ENCODE data around the gene DOP1A.
A peak's percentile ranks its signal among the peaks of the same experiment; 100 is the strongest.
"Not testable (repeated sequence)": the region's sequence is repeated elsewhere in the genome, so short reads cannot be mapped to it uniquely, and the experiment has no call there.

Gene DOP1A

GRCh38 chr6:83155794-83156193 lies 88.3 kb downstream of the DOP1A start:
- peak in 1 of 2 experiments; percentile 42 for DNase-seq

DNA sequence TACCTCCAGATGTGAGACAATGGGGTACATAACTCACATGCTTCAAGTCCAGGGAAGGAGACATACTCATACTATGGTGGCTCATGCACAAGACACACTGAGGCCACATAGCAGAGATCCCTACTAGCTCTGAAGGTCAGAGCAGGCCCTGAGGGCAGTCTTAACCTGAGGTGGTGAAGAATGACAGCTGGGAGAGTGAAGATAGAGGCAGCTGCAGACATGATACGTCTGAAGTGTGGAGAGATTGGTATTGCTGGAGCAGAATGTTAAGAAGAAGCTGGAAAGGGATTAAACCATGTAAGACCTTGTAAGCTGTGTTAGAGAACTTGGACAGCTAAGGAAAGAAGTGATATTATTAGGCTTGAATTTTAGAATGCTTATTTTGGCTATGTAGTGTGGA lies 92.7 kb downstream of the DOP1A start:
- DNase-seq = peak in 1 of 2 experiments; percentile 56

DNA sequence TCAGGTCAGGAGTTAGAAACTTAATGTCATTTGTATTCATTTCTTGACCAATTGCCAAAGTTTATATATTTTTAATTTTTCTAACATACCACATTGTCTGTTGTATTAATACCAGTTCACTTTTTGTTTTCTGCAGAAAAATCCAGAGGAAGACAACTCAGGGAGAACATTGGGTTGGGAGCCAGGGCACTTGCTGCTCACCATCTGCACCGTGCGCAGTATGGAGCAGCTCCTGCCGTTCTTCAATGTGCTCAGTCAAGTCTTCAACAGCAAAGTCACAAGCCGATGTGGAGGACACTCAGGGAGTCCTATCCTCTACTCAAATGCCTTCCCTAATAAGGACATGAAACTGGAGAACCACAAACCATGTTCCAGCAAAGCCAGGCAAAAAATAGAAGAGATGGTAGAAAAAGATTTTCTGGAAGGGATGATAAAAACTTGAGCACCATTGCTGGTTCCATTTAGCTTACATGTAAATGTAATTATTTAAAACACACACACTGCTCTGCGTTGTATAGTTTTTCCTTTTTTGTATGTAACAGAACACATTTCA lies 100.3 kb downstream of the DOP1A start:
- DNase-seq = no peak

- no peak for DNase-seq
Observed at GRCh38 chr6:83168556-83168955, 101.1 kb downstream of the DOP1A start.

DNA sequence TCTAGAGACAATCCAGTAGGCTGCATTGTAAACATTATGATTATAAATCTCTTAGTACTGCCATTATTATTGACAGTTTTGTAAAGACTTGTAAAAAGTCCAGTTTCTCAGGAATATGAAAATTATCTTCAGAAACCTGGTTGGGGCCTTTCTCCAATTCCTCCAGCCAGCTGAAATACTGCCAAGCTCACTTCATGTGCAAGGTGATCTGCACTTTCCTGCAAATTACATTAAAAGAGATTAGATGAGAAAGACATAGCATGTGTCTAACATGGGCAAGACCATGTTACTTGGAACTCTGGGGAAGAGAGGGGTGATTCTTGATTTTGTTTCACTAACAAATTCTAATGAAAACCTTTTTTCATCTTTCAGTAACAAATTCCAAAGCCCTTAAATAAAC lies 101.6 kb downstream of the DOP1A start:
- no peak for DNase-seq

GRCh38 chr6:83169511-83169910 lies 102.0 kb downstream of the DOP1A start:
- peak in 1 of 2 experiments; percentile 4 for DNase-seq

GRCh38 chr6:83176246-83176645 lies 108.8 kb downstream of the DOP1A start:
- no peak for DNase-seq

DNA sequence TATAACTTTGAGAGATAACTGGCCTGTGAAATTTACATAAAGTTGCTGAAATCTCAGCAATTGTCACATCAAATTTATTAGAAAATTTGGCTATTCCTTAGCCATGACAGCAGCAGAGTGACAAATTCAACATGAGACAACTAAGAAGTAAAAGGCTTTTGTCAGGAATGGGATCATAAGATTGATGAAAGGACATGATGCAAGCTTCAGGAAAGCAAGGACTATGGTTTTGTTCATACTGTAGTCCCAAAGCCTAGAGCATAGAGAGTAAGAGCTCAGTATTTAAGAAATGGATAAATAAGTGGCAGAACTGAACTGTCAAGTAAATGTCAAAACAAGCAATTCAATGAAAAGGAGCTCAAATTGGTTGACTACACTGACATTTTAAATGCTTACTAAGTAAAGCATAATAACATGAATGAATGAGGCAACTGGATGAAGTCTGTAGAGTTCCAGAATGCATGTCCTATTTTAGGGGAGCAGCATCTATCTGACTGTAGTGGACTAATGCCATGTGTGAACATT lies 113.0 kb downstream of the DOP1A start:
- DNase-seq = no peak

GRCh38 chr6:83182114-83182513 lies 114.6 kb downstream of the DOP1A start:
- DNase-seq = no peak

DNA sequence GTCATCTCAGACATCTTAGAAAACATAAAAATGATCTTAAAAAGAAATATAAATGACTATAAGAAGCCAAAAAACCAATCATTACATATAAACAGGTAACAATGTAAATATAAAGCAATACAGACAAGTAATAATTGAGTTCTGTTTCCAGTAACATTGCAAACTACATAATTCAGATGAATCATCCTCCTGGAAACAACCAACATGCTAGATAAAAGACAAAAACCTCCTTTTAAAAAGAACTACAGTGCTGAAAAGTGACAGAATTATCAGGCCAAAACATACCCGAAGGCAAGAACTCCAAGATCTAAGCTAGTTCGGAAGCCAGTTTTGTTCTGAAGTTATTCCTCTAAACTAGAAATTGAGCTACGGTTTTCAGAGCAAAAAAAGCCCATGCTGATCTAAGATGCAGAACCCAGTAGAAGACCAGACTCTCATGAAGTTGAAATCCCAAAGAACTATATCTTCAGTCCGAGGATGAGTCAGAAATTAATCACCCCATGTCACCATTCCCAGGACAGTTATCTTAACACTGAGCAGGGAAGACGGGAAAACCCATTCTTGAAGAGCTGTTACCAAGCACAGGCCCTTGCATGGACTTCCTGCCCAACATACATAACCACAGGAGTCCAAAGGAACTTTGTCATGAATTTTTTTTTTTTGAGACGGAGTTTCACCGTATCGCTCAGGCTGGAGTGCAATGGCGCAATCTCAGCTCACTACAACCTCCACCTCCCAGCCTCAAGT lies 115.8 kb downstream of the DOP1A start:
- DNase-seq = no peak

DNA sequence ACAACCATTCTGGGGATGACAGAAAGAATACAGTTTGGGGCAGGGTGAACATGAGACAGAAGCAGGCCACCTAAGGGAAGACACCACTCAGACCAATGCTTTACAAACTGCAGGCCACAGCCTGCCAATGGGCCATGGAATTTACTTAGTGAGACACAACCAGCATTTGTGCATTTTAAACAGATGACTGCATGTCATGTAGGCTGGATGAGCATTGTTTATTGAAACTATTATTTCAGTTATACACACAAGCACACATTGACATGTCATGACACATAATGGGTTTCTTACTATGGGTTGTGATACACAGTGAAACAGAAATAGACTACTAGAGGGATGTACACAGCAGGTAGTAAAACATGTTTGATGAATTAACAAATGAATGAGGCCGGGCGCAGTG lies 117.6 kb downstream of the DOP1A start:
- no peak for DNase-seq

DNA sequence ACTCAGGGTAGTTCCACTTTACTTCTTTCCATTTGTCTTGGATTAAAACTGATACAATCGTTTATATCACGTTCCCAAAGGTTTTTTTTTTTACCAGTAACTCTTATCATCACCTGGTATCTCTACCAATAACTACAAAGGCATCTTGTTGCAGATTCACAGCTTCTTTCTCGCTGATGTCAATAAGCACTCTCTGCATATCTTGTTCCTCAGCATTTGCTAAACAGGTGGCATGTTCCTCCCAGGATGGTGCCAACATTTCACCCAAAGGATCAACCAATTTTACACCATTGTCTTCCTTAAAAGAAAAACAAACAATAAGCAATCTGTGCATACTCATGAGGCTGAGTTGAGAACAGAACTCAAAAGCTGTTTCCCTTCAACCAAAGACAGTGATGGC lies 121.0 kb downstream of the DOP1A start:
- no peak for DNase-seq

DNA sequence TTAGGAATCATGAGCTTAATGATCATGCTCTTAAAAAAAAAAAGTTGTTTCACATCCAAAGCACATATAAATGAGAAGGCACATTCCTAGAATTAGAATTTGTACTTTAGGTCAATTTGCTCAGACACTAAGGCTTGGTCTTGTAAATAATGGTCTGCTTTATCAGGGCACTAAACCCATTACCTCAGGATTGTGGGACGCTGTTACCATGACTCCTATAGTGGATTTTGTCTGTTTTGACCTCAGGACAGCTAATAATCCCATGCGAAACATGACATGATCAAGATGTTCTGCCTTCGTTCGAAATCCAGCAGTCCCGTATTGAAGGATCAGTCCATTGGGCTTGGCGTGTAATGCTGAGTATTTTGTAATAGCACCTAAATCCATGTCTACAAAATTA lies 123.2 kb downstream of the DOP1A start:
- DNase-seq = no peak

GRCh38 chr6:83191974-83192373 lies 124.5 kb downstream of the DOP1A start:
- not testable (repeated sequence) for DNase-seq

- DNase-seq = no peak
Observed at GRCh38 chr6:83192456-83192855, 125.0 kb downstream of the DOP1A start.

GRCh38 chr6:83192871-83193746 lies 125.6 kb downstream of the DOP1A start, which contains the start of the genes PGM3 and RWDD2A:
Gene PGM3 (minus strand): TSS chr6:83193265. CDS start chr6:83191012, 2,253 bp downstream.
Gene RWDD2A (plus strand): TSS chr6:83193357. CDS start chr6:83194452, 1,095 bp downstream.
- DNase-seq = peak; percentile 77 to 80

DNA sequence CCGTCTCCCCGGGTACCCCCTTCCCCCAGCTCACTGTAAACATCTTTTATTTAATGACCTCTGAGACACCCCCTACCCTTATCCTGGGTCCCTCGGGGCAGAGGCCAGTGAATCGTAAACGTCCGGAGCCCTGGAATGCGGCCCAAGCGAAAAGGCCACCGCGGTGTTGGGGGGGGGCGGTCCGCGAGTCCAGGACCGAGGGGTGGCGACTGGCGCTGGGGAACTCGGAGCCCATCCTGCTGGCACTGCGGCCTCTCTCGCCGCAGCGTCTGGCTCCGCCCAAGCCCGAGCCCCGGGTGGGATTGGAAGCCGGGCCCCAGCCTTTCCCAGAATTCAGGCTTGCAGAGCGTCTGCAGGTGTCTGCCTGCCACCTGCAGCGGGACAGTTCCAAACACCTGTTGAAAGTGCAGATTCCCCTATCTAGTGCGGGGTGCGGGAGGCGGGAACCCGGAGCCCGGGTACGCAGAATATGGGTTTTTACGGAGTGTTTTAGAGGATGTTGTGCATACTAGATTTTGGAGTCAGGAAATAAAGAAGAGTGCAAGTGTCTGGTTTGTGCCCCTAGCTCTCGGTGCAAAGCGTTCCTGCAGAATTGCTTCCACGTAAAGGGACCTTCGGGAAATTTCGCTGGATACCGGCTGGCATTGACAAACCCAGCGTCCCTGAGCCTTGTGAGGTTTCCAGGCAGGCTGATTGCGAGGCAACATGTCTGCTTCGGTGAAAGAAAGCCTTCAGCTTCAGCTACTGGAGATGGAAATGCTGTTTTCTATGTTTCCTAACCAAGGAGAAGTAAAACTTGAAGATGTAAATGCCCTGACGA lies 126.5 kb downstream of the DOP1A start:
- peak in 1 of 2 experiments; percentile 45 for DNase-seq

GRCh38 chr6:83198486-83199172 lies 131.2 kb downstream of the DOP1A start:
- no peak for DNase-seq

DNA sequence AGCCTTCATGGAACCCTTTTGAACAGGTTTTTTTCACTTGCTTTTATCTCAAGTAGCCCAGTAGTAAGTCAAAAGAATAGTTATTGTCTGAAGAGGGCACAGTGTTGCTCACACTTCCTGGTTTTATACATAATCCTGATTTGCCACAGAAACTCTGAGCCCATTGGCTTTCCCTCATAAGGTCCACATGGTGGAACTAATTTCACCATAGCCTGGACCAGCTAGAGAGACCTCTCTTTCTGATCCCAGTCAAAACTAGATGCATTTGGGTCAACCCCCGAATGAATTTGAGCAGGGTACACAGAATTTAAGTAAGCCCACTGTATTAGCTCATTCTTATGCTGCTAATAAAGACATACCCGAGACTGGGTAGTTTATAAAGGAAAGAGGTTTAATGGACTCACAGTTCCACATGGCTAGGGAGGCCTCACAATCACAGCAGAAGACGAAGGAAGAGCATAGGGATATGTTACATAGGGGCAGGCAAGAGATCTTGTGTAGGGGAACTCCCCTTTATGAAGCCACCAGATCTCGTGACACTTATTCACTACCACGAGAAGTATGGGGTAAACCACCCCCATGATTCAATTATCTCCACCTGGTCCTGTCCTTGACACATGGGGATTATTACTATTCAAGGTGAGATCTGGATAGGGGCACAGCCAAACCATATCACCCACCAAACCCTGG lies 131.8 kb downstream of the DOP1A start:
- no peak for DNase-seq

- no peak for DNase-seq
Observed at GRCh38 chr6:83199863-83200225, 132.4 kb downstream of the DOP1A start.

- no peak for DNase-seq
Observed at GRCh38 chr6:83202031-83202430, 134.6 kb downstream of the DOP1A start.
